RWPE2 (cell line): Measurements from ENCODE around the gene PLCB1.

ENCODE experiments used
- ATAC-seq: fragments of 200-7000 bp; cut with Tn5 transposase; 3 replicates; pipeline ENCODE4 v1.9.1; 2021; ENCODE audit warnings: low read depth
- DNase-seq: peaks from one replicate; pipeline ENCODE4 v3.0.0-alpha.2; 2020; ENCODE audit warnings: low spot score
- H3K27ac ChIP-seq: fragments of 450-650 bp; 2 replicates; pipeline ENCODE4 v1.5.1; 2017; ENCODE audit warnings: mild to moderate bottlenecking; ENCODE audit not compliant: poor library complexity, severe bottlenecking
- H3K27me3 ChIP-seq: fragments of 250-450 bp; sonication (Bioruptor Pico); 2 replicates; pipeline ENCODE4 v1.5.1; 2021; ENCODE audit warnings: mild to moderate bottlenecking, moderate library complexity; ENCODE audit not compliant: insufficient read depth, poor library complexity, severe bottlenecking
- H3K36me3 ChIP-seq: fragments of 250-450 bp; sonication (Bioruptor Pico); 2 replicates; pipeline ENCODE4 v1.5.1; 2020; ENCODE audit warnings: low read depth, mild to moderate bottlenecking, moderate library complexity
- H3K4me1 ChIP-seq: fragments of 250-450 bp; sonication (Bioruptor Pico); 2 replicates; pipeline ENCODE4 v1.5.1; 2021; ENCODE audit warnings: mild to moderate bottlenecking, moderate library complexity; ENCODE audit not compliant: insufficient read depth, poor library complexity, severe bottlenecking
- H3K4me3 ChIP-seq: fragments of 250-450 bp; sonication (Bioruptor Pico); 2 replicates; pipeline ENCODE4 v1.5.1; 2021; ENCODE audit warnings: mild to moderate bottlenecking, moderate library complexity; ENCODE audit not compliant: severe bottlenecking
- H3K9me3 ChIP-seq: fragments of 250-450 bp; sonication (Bioruptor Pico); 2 replicates; pipeline ENCODE4 v1.5.1; 2021; ENCODE audit warnings: mild to moderate bottlenecking, moderate library complexity; ENCODE audit not compliant: severe bottlenecking
- TF ChIP-seq, protein P1 (sequence below): fragments of 450-650 bp; IDR thresholded peaks from one replicate; pipeline ENCODE4 v1.5.1; 2017; ENCODE audit warnings: mild to moderate bottlenecking, moderate library complexity; ENCODE audit not compliant: poor library complexity, severe bottlenecking

The PLCB1 gene

DNA sequence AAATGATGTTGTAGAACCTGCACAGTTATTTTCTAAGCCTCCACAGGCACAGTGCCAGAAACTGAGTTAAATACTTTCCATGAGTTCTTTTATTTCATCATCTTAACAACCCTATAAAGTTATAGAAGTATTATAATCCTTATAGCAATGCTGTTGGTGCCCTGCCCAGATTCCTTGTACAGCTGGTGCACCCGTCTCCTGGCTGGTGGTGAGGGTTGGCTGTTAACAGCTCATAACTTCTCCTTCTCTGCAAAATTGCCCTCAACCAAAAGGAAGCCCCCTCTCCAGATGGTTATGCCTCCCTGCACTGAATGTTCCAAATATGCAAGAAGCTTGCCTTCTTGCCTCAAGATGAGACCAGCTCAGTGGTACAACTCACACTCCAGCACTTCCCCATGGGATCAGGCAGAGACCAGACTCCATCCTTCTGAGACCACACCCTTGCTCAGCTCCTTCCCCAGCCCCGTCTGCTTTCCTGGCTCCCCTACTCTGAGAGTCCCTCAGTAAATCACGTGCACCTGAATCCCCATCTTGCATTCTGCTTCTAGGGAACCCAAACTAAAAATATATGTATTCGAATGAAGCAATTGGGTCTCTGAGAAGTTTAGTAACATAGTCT lies 632.4 kb downstream of the PLCB1 start:
- H3K36me3 ChIP-seq = no peaks in the 10 kb centered on the region
- no peaks in the 10 kb centered on the region for H3K9me3 ChIP-seq
- H3K27me3 ChIP-seq = no peaks in the 10 kb centered on the region
- no peaks in the 10 kb centered on the region for H3K4me1 ChIP-seq
- ATAC-seq (peak; percentile 59; the same call in 2 of the 3 replicates), DNase-seq (no peak)
- TF ChIP-seq, protein P1, sequence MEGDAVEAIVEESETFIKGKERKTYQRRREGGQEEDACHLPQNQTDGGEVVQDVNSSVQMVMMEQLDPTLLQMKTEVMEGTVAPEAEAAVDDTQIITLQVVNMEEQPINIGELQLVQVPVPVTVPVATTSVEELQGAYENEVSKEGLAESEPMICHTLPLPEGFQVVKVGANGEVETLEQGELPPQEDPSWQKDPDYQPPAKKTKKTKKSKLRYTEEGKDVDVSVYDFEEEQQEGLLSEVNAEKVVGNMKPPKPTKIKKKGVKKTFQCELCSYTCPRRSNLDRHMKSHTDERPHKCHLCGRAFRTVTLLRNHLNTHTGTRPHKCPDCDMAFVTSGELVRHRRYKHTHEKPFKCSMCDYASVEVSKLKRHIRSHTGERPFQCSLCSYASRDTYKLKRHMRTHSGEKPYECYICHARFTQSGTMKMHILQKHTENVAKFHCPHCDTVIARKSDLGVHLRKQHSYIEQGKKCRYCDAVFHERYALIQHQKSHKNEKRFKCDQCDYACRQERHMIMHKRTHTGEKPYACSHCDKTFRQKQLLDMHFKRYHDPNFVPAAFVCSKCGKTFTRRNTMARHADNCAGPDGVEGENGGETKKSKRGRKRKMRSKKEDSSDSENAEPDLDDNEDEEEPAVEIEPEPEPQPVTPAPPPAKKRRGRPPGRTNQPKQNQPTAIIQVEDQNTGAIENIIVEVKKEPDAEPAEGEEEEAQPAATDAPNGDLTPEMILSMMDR = no peak
- H3K4me3 ChIP-seq = no peak overlapping the region
- H3K27ac ChIP-seq = no peak overlapping the region

DNA sequence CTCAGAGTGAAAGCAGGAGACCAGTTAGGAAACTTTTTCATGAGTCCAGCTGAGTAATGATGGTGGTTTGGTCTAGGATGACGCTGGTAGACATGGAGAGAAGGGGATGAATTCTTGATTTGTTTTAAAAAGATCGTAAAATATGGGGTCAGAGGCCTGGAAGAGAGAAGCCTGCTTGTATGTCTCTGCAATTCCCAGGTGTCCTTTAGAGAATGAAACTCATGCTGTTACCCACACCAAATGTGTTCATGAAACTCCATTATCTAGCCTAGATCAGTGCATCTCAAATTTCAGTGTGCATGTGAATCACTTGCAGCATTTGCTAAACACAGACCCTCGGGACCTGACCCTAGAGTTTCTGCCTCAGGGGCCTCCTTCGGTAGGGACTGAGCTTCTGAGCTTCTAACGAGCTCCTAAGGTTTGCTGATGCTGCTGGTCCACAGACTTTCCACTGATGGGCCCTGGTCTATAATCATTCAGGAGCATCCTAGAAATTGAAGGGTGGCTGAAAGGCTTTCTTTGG lies 634.9 kb downstream of the PLCB1 start:
- Histone ChIP-seq H3K36me3 (no peaks in the 10 kb centered on the region), H3K27ac (no peak overlapping the region), H3K4me3 (no peak overlapping the region), H3K4me1 (no peaks in the 10 kb centered on the region), H3K27me3 (no peaks in the 10 kb centered on the region), H3K9me3 (no peaks in the 10 kb centered on the region)
- TF ChIP-seq, protein P1 = no peak
- ATAC-seq (no peak), DNase-seq (no peak)

DNA sequence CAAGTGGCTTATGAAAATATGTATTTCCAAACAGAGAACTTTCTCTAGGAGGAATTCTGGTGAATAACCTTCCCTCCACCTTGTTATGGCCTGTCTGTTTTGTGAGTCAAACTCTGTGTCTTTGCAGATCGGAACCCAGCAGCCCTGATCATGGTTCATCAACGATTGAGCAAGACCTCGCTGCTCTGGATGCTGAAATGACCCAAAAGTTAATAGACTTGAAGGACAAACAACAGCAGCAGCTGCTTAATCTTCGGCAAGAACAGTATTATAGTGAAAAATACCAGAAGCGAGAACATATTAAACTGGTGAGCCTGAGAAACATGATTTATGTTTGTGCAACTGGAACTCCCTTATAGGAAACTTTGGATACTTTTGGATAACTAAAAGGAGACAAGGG lies 642.3 kb downstream of the PLCB1 start:
- H3K27me3 ChIP-seq = no peaks in the 10 kb centered on the region
- TF ChIP-seq, protein P1 = no peak
- H3K36me3 ChIP-seq = no peaks in the 10 kb centered on the region
- H3K4me1 ChIP-seq = no peaks in the 10 kb centered on the region
- ATAC-seq (no peak), DNase-seq (no peak)
- no peak overlapping the region for H3K4me3 ChIP-seq
- no peak overlapping the region for H3K27ac ChIP-seq
- H3K9me3 ChIP-seq = no peaks in the 10 kb centered on the region

DNA sequence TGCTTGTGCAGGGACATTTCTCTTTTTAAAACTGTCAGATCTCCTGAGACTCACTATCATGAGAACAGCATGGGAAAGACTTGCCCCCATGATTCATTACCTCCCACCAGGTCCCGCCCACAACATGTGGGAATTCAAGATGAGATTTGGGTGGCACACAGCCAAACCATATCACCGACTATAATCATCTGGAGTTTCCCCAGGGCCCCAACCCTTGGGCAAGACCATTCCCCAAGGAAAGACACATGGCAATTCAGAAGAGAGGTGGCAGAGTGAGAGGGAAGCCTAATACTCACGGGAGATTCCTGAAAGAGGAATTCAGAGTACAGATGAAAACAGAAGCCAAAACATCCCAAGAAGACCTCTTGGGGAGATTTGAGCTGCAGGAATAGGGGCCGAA lies 645.8 kb downstream of the PLCB1 start:
- Histone ChIP-seq H3K4me1 (no peaks in the 10 kb centered on the region), H3K27ac (no peak overlapping the region), H3K27me3 (no peaks in the 10 kb centered on the region), H3K36me3 (no peaks in the 10 kb centered on the region), H3K9me3 (no peaks in the 10 kb centered on the region), H3K4me3 (no peak overlapping the region)
- TF ChIP-seq, protein P1 = no peak
- ATAC-seq (no peak), DNase-seq (no peak)

DNA sequence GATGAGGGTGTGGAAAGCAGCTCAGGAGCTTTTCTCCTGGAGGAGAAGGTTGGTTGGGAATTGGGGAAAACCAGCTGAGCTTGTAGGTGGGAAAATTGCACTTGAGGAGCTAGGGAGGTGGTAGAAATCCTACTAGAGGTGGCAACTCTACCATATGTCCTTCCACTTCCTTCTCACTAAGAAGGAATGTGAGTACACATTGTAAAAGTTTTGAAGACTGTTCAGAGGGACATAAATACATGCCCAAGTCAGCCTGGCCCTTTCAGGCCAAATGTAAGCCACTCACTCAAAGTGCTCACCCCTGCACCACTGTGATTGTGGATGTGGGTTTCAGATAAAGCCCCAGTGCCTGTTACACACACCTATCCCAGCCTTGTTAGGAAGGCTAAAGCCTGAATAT lies 646.3 kb downstream of the PLCB1 start:
- Histone ChIP-seq H3K9me3 (no peaks in the 10 kb centered on the region), H3K36me3 (no peaks in the 10 kb centered on the region), H3K4me1 (no peaks in the 10 kb centered on the region), H3K27ac (no peak overlapping the region), H3K27me3 (no peaks in the 10 kb centered on the region), H3K4me3 (no peak overlapping the region)
- DNase-seq = no peak
- TF ChIP-seq, protein P1 = no peak
- ATAC-seq = no peak
